ENCODE results near the gene ARFIP2.
A peak's percentile ranks its signal among the peaks of the same experiment; 100 is the strongest.

Gene ARFIP2

GRCh38 chr11:6481924-6482275 is 769 bp upstream of the ARFIP2 start:
- DNase-seq, result no peak

- DNase-seq, result no peak
These were observed 724 bp downstream of the ARFIP2 start for GRCh38 chr11:6480299-6480914.

GRCh38 chr11:6476571-6476970 is 4.6 kb downstream of the ARFIP2 start:
- no peak for DNase-seq

GRCh38 chr11:6475936-6476335 is 5.2 kb downstream of the ARFIP2 start:
- no peak for DNase-seq

- DNase-seq, result no peak
These were observed 6.2 kb downstream of the ARFIP2 start for GRCh38 chr11:6474806-6475500.

GRCh38 chr11:6474413-6474792 is 6.7 kb downstream of the ARFIP2 start:
- no peak for DNase-seq

GRCh38 chr11:6473451-6474412 is 7.4 kb downstream of the ARFIP2 start, which contains the start of gene TRIM3:
TRIM3 (minus strand) TSS chr11:6473941; CDS start chr11:6465695, 8,246 bp downstream.
- DNase-seq, result peak; percentile 81 to 96 (median 89)

- no peak for DNase-seq
These were observed 8.2 kb downstream of the ARFIP2 start for GRCh38 chr11:6472934-6473333.

GRCh38 chr11:6469599-6469998 is 11.5 kb downstream of the ARFIP2 start:
- no peak for DNase-seq

GRCh38 chr11:6468712-6469495 is 12.2 kb downstream of the ARFIP2 start:
- DNase-seq, result peak; percentile 89 to 94 (median 90)

GRCh38 chr11:6459099-6459450 is 22.1 kb downstream of the ARFIP2 start:
- DNase-seq, result no peak

- no peak for DNase-seq
These were observed 22.6 kb downstream of the ARFIP2 start for GRCh38 chr11:6458352-6459098.

GRCh38 chr11:6457581-6458320 is 23.4 kb downstream of the ARFIP2 start:
- DNase-seq, result no peak

- no peak for DNase-seq
These were observed 24.6 kb downstream of the ARFIP2 start for GRCh38 chr11:6456361-6457073.

- no peak for DNase-seq
These were observed 26.1 kb downstream of the ARFIP2 start for GRCh38 chr11:6455070-6455469.

GRCh38 chr11:6453152-6453551 is 28.0 kb downstream of the ARFIP2 start:
- DNase-seq, result no peak

GRCh38 chr11:6452219-6452618 is 28.9 kb downstream of the ARFIP2 start:
- no peak for DNase-seq

GRCh38 chr11:6448574-6448973 is 32.6 kb downstream of the ARFIP2 start:
- no peak for DNase-seq

GRCh38 chr11:6443269-6444003 is 37.7 kb downstream of the ARFIP2 start:
- DNase-seq, result peak; percentile 58 to 78 (median 74)

- DNase-seq, result no peak
These were observed 38.7 kb downstream of the ARFIP2 start for GRCh38 chr11:6442441-6442840.

Measured in suppressor macrophage treated with lipopolysaccharide for 1 hour (primary cell).